ENCODE results near the gene RPL38.

RPL38 gene

DNA sequence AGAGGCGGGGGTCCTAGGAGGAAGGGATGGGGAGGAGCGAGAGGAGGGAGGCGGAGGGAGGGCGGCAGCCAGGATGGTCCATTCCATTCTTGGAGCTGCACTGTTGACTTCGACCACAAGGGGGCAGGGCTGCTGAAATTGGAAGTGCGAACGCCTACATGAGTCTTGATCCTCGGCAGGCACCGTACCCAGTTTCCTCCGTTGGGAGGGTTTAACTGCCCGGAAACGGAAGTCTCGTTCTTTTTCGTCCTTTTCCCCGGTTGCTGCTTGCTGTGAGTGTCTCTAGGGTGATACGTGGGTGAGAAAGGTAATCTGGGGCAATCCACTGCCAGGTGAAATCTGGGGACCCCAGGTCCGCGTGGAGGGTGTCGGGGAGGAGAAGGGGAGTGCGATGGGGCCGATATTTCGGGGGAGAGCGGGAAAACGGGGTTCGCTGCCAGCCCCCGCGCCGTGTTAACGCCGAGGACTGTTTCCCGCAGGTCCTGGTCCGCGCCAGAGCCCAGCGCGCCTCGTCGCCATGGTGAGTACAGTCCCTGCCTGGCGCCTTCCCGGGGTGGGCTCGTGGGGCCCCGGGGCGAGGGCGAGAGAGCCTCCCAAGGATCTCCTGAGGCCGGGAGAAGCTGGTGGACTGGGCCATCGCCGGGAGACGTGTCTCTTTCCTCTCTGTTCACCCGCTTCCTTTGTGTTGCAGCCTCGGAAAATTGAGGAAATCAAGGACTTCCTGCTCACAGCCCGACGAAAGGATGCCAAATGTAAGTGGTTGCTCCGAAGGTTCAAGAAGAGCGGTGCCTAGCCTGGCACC is at the start of gene RPL38:
RPL38 (plus strand) TSS at position 240 of the 802 bp plus-strand sequence; CDS start at position 518, 278 bp downstream.
- peak; percentile 98 for DNase-seq

DNA sequence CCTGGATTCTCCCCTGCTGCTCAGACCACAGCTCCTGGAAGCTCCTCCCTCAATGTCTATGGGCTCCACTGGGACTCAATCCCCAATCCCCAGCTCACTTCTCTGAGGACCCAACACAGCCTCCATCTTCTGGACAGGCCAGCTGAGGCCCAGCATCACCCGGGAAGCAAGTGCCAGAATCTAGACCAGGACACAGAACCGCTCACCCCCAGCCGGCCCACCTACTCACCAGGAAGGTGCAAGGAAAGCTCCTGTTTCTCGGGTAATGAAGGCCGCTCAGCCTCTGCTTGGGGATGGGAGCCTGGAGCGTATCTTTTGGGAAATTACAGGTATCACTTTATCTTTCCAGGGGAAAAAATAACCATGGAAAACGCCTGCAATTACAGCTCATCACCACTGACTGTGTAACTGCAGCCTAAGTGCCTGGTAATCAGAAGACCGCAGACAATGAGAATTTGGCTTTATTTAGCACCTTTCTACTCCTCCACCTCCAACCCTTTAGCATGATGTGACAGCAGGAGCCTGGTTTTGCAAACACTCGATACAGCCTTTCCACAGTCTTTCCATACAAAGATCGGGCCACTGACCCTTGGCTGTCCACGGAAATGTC is 49.6 kb upstream of the RPL38 start:
- no peak for DNase-seq

DNA sequence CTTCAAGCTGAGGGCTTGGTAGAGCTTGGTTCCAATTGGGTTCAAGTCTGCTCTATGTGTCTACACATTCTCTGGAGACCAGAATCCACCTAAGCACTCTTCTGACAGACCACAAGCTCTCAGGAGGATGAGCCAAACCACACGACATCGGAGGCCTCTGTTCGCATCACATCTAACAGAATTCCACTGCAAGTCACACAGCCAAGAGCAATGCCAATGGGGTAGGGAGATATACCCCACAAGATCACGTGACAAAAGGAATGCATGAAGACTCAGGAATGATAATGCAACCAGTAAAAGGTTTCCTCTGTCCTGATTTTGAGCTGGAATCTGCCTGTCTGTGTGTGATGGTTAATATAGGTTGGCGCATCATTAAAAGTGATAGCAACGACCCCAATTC is 46.6 kb upstream of the RPL38 start:
- no peak for DNase-seq

DNA sequence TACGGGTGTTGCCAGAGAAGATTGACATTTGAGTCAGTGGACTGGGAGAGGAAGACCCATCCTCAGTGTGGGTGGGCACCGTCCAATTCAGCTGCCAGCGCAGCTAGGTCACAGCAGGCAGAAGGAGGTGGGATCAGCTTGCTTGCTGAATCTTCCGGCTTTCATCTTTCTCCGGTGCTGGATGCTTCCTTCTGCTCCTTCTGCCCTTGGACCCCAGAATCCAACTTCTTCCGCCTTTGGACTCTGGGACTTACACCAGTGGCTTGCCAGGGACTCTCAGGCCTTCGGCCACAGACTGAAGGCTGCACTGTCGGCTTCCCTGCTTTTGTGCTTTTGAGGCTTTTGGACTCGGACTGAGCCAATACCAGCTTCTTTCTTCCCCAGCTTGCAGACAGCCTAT is 46.1 kb upstream of the RPL38 start:
- DNase-seq, result no peak

DNA sequence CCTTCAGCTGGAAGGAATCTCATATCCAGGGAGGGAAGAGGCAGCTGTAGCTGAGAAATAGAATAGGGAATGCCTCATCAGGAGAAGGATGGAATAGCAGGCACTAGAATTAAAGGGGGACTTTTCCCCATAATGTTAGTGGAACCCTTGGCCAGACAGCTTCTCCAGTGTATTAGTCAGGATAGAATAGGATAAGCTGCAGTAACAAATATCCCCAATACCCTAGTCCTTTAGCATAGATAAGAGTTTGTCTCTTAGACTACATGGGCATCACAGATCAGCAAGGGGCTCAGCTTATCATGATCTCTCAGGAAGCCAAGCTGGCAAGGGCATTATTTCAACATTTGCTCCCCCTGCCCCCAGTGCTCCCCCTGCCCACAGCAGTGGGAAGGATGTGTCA is 44.7 kb upstream of the RPL38 start:
- DNase-seq, result no peak

DNA sequence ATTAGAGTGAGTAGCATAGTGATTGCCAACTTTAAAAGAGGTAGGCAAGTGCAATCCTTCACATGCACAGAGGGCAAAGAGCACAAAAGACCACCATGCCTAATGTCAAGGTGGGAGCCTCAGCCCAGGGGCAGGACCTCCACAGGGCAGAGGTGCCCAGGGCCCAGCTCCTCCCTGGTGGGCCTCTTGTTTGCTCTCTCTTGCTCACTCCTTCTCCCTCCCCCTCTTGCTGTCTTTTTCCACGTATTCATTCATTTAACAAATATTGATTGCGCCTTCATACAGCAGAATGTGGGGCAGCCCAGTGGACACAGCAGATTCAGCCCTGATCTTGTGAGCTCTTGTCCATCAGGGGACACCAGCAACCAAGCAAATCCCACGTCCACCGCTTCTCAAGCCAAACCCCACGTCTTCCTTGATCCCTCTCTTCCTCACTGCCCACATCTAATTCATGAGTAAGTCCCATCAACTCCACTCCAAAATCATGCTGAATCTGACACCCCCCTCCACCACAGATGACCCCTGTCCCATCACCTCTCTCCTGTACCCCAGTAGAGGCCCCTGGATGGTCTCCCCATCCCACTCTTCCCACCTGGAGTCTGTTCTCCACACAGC is 44.1 kb upstream of the RPL38 start:
- DNase-seq, result no peak

DNA sequence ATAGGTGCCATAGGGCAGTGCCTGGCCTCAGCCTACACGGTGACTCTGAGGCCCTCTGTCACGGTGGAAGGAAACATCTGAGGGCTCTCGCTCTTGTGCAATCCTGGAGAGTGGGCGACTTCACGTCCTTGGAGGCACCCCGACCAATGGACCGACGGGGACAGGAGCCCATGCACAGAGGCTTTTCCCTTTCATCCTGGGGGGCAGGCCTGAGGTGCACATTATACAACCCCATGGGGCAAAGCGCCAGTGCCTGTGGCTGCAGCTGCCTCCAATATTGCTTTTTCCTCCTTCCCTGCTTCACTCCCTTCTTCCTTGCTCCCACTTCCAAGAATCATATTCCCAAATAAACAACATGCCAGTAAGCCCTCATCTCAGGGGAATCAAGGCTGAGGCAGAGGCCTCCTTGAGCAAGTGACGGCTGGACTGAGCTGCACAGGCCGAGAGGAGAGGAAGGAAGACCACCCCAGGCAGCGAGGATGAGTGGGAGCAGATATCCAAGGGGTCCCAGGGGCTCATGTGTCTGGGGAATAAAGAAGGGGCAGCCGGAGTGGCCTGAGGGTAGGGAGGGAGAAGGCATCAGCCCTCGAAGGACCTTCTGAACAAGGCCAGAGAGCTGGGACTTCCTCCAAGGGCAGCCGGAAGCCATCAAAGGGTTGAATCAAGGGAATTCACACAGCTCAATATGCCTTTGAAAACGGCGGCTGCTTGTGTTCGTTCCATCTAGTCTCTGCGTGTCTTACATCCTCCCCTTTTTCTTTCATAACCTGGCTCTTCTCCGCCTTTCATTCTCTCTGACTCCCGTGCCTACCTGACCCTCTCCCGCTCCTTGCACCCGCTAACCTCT is 42.6 kb upstream of the RPL38 start:
- DNase-seq, result no peak

DNA sequence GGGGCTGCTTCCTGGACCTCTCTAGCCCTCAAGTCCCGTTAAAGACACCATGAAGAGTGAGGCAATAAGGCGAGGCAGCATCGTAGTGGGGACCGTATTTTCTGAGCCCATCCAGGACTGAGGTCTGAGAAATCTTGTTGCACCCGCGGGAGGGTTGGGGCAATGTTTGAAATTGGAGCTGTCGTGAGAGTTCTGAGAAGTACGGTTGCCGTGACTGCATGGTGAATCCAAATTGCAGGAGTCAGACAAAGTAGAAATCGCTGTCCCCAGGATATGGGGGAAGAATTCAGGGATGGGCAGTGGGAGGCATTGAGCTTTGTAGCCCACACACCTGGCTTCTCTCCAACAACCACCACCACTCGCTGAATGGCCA is 42.0 kb upstream of the RPL38 start:
- no peak for DNase-seq

DNA sequence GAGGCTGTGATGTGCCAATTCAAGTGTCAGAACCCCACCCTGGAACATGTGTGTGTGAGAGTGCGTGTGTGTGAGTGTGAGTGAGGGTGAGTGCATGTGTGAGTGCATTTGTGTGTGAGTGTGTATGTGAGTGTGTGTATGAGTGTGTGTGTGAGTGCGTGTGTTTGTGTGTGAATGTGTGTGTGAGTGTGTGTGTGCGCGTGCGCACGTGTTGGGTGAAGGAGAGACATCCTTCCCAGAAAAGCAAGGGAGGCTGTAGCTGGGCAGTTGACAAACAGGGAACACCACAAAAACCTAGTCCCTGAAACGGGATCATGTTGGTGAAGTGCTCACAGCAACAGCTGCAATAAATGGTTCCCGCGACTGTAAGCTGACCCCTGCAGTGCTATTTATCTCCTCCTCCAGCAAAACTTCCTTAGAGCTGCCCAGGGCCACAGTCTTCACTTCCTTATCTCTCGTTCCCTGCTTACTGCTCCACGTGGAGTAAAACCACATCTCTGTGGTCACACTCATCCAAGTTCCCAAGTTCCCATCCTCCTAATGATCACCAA is 40.1 kb upstream of the RPL38 start:
- DNase-seq, result no peak

DNA sequence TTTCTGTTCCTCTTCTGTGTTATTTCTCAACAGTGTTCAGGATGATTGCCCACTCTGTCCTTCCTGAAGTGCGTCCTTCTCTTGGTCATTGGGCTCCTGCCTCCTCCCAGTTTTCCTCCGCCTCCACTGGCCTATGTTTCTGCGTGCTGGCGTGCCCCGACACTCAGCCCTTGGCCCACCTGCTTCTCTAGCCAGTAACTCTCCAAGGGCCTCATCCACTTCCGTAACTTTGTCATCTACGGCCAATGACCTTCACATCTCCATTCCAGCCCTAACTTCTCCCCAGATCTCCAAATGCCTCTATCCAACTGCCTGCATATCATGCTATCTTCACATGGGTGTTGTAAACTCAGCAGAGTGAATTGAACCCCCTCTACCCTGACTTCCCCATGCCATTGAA is 39.6 kb upstream of the RPL38 start:
- no peak for DNase-seq

DNA sequence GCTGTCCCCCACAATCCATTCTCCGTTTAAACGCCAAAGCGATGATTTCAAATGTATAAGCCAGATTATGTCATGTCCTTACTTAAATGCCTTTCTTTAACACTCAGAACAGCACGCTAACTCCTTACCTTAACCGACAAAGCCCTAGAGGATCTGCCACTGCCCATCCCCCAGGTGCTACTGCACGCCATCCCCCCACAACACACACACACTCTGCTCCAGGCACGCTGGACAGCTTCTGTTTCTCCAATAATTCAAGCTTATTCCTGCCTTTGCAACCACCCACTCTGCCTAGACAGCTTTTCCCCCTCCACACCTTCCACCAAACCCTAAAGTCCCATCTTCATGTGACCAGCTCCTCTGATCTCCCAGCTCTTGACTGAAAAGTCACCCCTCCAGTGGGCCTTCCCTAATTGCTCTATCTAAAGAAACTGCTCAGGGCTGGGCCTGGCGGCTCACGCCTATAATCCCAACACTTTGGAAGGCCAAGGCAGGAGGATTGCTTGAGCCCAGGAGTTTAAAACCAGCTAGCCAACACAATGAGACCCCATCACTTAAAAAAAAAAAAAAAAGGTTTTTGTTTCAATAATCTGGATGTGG is 38.9 kb upstream of the RPL38 start:
- no peak for DNase-seq

DNA sequence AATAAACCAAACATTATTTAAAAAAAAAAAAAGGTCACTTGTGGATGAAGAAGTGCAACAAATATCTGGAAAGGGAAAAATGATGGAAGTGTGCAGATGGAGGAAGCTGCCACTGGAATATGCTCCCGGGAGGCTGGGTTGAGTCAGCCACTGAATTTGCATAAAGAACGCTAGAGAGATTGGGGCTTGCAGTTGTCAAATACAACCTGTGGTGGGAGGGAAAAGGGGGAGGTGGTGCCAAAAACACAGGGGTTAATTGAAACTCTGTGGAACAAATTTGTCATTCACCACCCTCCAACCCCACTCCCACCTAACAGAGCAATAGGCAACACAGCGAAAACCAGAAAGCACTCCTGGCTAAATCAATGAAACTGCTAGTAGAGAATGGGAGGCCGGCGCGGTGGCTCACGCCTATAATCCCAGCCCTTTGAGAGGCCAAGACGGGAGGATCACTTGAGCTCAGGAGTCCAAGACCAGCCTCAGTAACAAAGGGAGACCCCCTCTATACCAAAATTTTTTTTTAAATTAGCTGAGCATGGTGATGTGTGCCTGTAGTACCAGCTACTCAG is 37.6 kb upstream of the RPL38 start:
- no peak for DNase-seq

DNA sequence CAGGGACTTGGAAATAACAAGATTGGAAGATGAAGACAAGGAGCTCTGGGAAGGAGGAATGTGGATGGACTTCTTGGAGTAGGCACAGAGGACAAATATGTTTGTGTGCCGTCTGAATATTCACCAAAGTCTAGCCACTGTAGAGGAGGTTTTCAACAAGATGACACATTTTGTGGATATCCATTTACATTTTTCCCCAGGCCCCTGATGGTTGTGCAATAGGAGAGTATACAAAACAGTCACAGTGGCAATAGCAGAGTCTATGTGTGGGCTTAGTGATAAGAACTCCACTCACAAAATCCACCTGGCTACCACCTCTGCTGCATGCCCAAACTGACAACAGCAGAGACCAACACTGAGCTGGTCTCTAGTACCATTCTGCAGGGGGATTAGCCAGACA is 32.6 kb upstream of the RPL38 start:
- no peak for DNase-seq

DNA sequence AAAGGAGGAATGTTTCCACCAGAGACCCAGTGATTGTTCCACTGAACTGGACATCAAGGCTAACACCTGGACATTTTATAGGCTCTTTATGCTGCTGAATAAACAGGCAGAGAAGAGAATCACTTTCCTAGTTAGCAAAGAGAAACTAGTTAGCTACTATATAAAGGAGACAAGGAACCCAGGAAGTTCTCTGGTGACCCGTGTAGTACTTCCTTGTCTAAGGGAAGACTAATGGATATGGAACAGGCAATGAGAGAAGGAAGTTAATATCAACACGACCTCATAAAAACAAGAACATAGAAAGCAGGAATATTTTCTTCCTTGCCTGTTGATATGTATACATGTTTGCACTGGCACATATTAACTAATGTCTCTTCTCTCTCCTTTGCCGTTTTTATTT is 30.8 kb upstream of the RPL38 start:
- DNase-seq, result no peak

DNA sequence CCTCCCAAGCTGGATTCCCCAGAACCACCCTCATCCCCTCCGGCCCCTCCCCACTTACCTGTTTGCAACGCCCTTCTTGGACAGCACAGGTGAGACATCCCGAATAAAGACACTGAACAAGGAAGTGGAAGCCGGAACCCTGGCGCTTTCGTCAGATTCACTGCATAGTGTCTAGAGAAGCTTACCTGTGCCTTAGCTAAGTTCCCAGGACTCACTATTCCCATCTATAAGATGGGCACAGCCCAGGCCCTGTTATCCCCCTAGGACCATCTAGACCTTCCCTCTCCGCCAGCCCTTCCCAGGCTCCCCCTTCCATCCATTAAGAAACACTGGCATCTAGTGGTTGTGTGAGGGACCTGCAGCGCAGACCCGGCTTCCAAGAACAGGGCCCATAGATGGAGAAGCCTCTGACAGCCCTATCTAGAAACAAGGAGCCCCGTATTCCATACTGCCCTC is 26.9 kb upstream of the RPL38 start:
- DNase-seq, result peak; percentile 45

DNA sequence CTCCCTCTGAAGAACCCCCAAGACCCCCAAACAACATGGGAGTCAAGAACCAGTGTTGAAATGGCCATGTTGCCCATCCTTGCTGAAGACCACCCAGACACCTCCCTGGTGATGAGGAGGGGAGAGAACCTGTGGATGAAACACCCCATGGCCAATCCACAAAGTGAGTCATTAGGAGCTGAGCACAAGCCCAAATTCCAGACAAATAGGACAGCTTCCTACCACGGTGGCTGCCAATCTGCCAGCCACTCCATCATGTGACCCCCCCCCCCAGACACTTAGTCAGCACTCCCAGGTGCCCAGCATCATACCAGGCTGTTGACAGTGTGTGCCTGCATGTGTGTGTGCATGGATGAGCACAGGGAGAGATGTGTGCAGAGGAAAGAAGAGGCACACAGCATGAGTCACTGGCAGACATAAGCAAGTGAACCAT is 26.4 kb upstream of the RPL38 start:
- no peak for DNase-seq

DNA sequence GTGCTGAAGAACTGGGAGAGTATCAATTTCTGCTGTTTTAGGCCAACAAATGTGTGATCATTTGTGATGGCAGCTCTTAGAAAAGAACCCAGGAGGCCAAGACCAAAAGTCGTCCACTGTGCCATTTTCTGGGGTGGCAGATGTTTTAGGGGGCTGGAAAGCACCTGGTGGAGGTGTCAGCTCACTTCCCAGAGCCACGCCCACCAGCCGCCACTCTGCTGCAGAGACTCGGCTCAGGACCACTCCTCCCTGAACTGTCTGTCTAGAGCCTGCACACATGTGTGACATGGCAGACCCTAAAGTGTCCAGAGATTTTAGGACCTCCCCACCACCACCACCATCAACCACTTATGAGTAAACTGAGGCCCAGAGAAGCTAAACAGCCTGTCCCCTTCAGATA is 23.9 kb upstream of the RPL38 start:
- DNase-seq, result no peak

DNA sequence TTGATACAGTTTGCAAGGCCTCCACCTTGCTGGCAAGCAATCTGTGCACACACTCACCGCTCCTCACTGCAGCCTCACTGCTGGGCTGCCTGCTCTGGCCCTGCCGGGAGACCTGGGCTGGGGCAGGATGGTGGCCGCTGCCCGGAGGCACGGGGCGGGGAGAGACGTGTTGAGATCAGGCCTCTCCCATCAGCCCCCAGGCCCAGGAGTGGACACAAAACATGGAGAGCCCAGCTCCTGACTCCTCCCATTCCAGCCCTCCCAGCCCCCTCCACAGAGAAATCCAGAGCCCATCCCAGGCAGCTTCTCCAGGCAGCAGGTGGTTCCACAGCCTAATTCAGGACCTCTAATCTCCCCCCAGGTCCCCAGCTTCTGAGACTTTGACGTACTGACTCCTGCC is 23.1 kb upstream of the RPL38 start:
- no peak for DNase-seq

DNA sequence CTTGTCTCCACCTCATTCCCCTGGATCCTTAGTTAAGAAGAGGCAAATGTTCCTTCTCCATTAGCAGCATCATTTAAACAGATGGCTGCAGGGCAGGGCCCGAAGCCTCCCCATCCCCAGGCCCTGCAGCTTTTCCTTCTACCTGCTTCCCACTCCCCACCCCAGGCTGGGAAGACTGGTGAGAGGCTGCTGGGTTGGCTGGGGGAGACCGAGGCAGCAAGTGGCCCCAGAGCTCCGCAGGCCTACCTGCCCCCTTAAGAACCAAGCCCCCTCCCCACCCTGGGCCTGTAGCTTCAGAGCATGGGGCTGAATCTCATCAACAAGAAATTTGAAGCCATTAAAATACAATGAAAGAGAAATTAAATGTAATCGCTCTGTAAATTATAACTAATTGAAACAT is 22.1 kb upstream of the RPL38 start:
- DNase-seq, result no peak

DNA sequence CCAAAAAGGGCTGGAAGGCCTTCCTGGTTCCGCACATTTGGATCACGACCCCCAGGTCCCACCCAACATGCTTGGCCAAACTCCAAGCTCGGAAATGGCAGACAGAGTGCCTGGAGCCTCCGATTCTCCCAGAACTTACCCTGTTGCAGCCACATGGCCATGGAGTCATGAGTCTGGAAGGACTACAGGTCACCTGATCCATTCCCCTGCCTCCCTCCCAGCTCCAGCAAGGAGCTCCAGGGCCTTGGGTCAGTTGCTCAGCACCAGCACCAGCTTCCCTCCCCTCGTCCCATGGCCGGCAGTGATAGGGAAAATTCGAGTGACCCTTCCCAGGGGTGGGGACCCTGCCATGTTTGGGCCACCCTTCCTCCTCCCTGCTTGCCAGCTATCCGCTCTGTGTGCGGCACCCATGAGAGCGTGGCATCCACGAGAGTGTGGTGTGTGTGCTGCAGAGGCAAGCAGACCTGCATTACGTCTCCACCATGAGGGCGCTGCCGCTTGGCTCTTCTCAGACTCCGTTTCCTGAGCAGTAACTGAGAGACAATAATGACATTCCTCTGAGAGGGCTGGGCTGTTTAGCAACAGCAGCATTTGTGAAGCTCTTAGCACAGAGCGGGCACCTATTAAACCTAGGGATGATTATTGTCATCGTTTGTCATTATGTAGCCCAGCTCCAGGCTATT is 21.3 kb upstream of the RPL38 start:
- DNase-seq, result no peak

DNA sequence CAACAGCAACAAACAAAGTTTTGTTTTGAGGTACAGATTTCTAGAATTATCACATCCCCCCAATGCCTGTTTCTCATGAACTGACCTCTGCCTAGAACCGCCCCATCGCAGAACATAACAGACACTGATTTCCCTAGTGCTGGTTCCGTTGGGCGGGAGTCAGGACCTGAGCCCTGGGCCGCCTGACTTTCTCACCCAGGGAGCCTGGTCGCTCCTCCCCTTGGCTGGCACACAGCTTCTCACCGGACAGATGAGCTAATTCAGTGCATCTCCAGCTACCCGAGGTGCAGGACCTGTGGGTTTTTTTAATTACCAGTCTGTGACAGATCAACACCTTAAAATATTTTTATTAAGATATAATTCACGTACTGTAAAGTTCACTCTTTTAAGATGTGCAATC is 20.1 kb upstream of the RPL38 start:
- no peak for DNase-seq

All from stimulated activated CD4-positive, alpha-beta T cell treated with anti-CD3 and anti-CD28 coated beads, Interleukin-4, amount 100 ng/mL, for 24 hours (primary cell).